H1 (cell line): ENCODE data around the gene PBX1. TPM values are rescaled to one million over a fixed set of nuclear protein-coding genes. Genes with fewer than 3 reads are reported as not detected.

Experiments used
- CTCF ChIA-PET: fragments of 300-600 bp; sonication (Branson Sonifier 250); formaldehyde crosslinking; loops from one replicate; lab custom pipeline; 2021; ENCODE audit not compliant: partially characterized antibody; lab: Charles Lee
- POLR2A ChIA-PET: fragments of 300-600 bp; sonication (Branson Sonifier 250); formaldehyde crosslinking; loops from one replicate; lab custom pipeline; 2021; ENCODE audit warnings: inconsistent platforms; ENCODE audit not compliant: partially characterized antibody; lab: Charles Lee
- DNase-seq, 2 experiments: peaks; one replicate each; pipeline versions ENCODE4 v3.0.0 to v3.0.0-alpha.2; 2010 to 2022; ENCODE audit warnings: low spot score in 2 of 2, low read depth in 1 of 2, mixed read lengths in 1 of 2
- FAIRE-seq: peaks from 2 replicates; lab custom pipeline; 2011; peaks lifted over from hg19 to GRCh38; lab: Jason Lieb, UNC
- H2AFZ ChIP-seq: 2 replicates; pipeline ENCODE4 v1.8.1; 2012; ENCODE audit warnings: low read length, inconsistent platforms
- H2AK5ac ChIP-seq: 2 replicates; pipeline ENCODE4 v1.6.1; 2013; ENCODE audit warnings: low read depth, low read length
- H2BK120ac ChIP-seq: replicated peaks from 2 replicates; pipeline ENCODE3; 2013; ENCODE audit warnings: low read depth, low read length, inconsistent platforms
- H2BK12ac ChIP-seq: 2 replicates; pipeline ENCODE4 v1.6.1; 2013; ENCODE audit warnings: low read depth, low read length
- H2BK15ac ChIP-seq: 2 replicates; pipeline ENCODE4 v1.6.1; 2013; ENCODE audit warnings: low read length
- H2BK20ac ChIP-seq: 2 replicates; pipeline ENCODE4 v1.6.1; 2013; ENCODE audit warnings: low read length
- H2BK5ac ChIP-seq: 2 replicates; pipeline ENCODE4 v1.6.1; 2013; ENCODE audit warnings: low read depth, low read length
- H3K14ac ChIP-seq: 2 replicates; pipeline ENCODE4 v1.6.1; 2013; ENCODE audit warnings: inconsistent platforms; ENCODE audit not compliant: insufficient read length
- H3K18ac ChIP-seq: 2 replicates; pipeline ENCODE4 v1.6.1; 2013; ENCODE audit warnings: low read length; ENCODE audit errors: extremely low read depth
- H3K23ac ChIP-seq: 2 replicates; pipeline ENCODE4 v1.6.1; 2013; ENCODE audit warnings: inconsistent platforms; ENCODE audit not compliant: insufficient read length
- H3K23me2 ChIP-seq: 2 replicates; pipeline ENCODE4 v1.6.1; 2013; ENCODE audit warnings: low read depth, low read length
- H3K27ac ChIP-seq: 2 replicates; pipeline ENCODE4 v1.6.1; 2011; ENCODE audit warnings: low read depth, low read length, inconsistent platforms
- H3K27me3 ChIP-seq, 4 experiments: replicated peaks in 1 of 4; 1 replicate in 1 of 4; 2 replicates in 3 of 4; pipeline versions ENCODE4 v1.6.1 to v1.8.1; 2011 to 2013; ENCODE audit warnings: low read length in 3 of 4, mild to moderate bottlenecking in 3 of 4, inconsistent platforms in 2 of 4, mixed read lengths in 2 of 4, moderate library complexity in 1 of 4; ENCODE audit not compliant: control insufficient read depth in 3 of 4, insufficient read depth in 3 of 4; ENCODE audit errors: extremely low read depth in 1 of 4
- H3K36me3 ChIP-seq, 4 experiments: 2 replicates each; pipeline versions ENCODE4 v1.6.1 to v1.8.1; 2011 to 2013; ENCODE audit warnings: mild to moderate bottlenecking in 4 of 4, low read length in 3 of 4, moderate library complexity in 2 of 4, control low read depth in 1 of 4, inconsistent platforms in 1 of 4; ENCODE audit not compliant: insufficient read depth in 4 of 4, control insufficient read depth in 2 of 4
- H3K4ac ChIP-seq: replicated peaks from 2 replicates; pipeline ENCODE3; 2013; ENCODE audit warnings: low read length, low read depth, mixed read lengths, inconsistent platforms; ENCODE audit not compliant: insufficient read length
- H3K4me1 ChIP-seq, 4 experiments: replicated peaks in 1 of 4; 1 replicate in 1 of 4; 2 replicates in 3 of 4; pipeline versions ENCODE4 v1.6.1 to v1.8.1; 2011 to 2013; ENCODE audit warnings: low read length in 3 of 4, inconsistent platforms in 2 of 4, mixed read lengths in 1 of 4; ENCODE audit not compliant: insufficient read depth in 4 of 4, control insufficient read depth in 3 of 4
- H3K4me2 ChIP-seq, 2 experiments: 2 replicates each; pipeline versions ENCODE4 v1.6.1 to v1.8.1; 2011 to 2013; ENCODE audit warnings: low read depth in 2 of 2, low read length in 2 of 2, control low read depth in 1 of 2, inconsistent platforms in 1 of 2, mild to moderate bottlenecking in 1 of 2; ENCODE audit not compliant: insufficient read depth in 1 of 2
- H3K4me3 ChIP-seq, 4 experiments: fragments of 200-600, 300-600 bp in 1 of 4; sonication (generic), shearing (Covaris generic), sonication (Bioruptor Twin) in 1 of 4; 2 replicates each; pipeline versions ENCODE4 v1.5.1 to v1.8.1; 2011 to 2016; ENCODE audit warnings: low read length in 4 of 4, low read depth in 3 of 4, control low read depth in 2 of 4, inconsistent platforms in 2 of 4, mild to moderate bottlenecking in 2 of 4, mixed read lengths in 1 of 4, moderate library complexity in 1 of 4; ENCODE audit not compliant: insufficient read depth in 2 of 4; ENCODE audit errors: extremely low read depth in 1 of 4
- H3K56ac ChIP-seq: replicated peaks from 2 replicates; pipeline ENCODE3; 2013; ENCODE audit warnings: low read depth, mild to moderate bottlenecking, mixed read lengths, low read length, inconsistent platforms; ENCODE audit not compliant: insufficient read length
- H3K79me1 ChIP-seq: 2 replicates; pipeline ENCODE4 v1.6.1; 2013; ENCODE audit warnings: low read depth, low read length, control low read depth
- H3K79me2 ChIP-seq, 2 experiments: 2 replicates each; pipeline versions ENCODE4 v1.6.1 to v1.8.1; 2012 to 2013; ENCODE audit warnings: low read length in 2 of 2, mild to moderate bottlenecking in 2 of 2, inconsistent platforms in 1 of 2; ENCODE audit not compliant: insufficient read depth in 2 of 2, control insufficient read depth in 1 of 2
- H3K9ac ChIP-seq, 4 experiments: replicated peaks in 1 of 4; 1 replicate in 1 of 4; 2 replicates in 3 of 4; pipeline versions ENCODE4 v1.6.1 to v1.8.1; 2011 to 2013; ENCODE audit warnings: low read depth in 3 of 4, low read length in 3 of 4, control low read depth in 2 of 4, mild to moderate bottlenecking in 2 of 4, moderate library complexity in 2 of 4, inconsistent platforms in 1 of 4; ENCODE audit errors: extremely low read depth in 1 of 4
- H3K9me3 ChIP-seq, 2 experiments: 2 replicates each; pipeline versions ENCODE4 v1.6.1 to v1.8.1; 2012 to 2013; ENCODE audit warnings: mild to moderate bottlenecking in 2 of 2, moderate library complexity in 2 of 2, control low read depth in 1 of 2, inconsistent platforms in 1 of 2, low read depth in 1 of 2, low read length in 1 of 2, mixed read lengths in 1 of 2; ENCODE audit not compliant: insufficient read depth in 2 of 2
- H4K20me1 ChIP-seq, 2 experiments: replicated peaks in 1 of 2; 2 replicates each; pipeline versions ENCODE3 to v1.8.1; 2011 to 2013; ENCODE audit warnings: inconsistent platforms in 2 of 2, low read length in 2 of 2, mild to moderate bottlenecking in 1 of 2; ENCODE audit not compliant: insufficient read depth in 2 of 2, control insufficient read depth in 1 of 2
- H4K5ac ChIP-seq: 2 replicates; pipeline ENCODE4 v1.6.1; 2013; ENCODE audit warnings: low read length, low read depth, mixed read lengths, inconsistent platforms; ENCODE audit not compliant: insufficient read length
- H4K8ac ChIP-seq: 2 replicates; pipeline ENCODE4 v1.8.0; 2013; ENCODE audit warnings: mild to moderate bottlenecking, moderate library complexity, low read length, inconsistent platforms; ENCODE audit not compliant: insufficient read depth; ENCODE audit errors: extremely low read depth
- H4K91ac ChIP-seq: replicated peaks from 2 replicates; pipeline ENCODE3; 2013; ENCODE audit warnings: low read length, mixed read lengths, inconsistent platforms; ENCODE audit not compliant: insufficient read length
- CEBPB ChIP-seq: IDR thresholded peaks from 2 replicates; pipeline ENCODE4 v1.6.1; 2012; ENCODE audit warnings: low read depth, low read length
- CTBP2 ChIP-seq: IDR thresholded peaks from 2 replicates; pipeline ENCODE4 v1.7.0; 2011; ENCODE audit warnings: borderline replicate concordance, mild to moderate bottlenecking, moderate library complexity, mixed read lengths, low read length; ENCODE audit not compliant: insufficient read depth, insufficient read length
- EP300 ChIP-seq, 2 experiments: IDR thresholded peaks; 1 replicate in 1 of 2; 2 replicates in 1 of 2; pipeline ENCODE4 v1.6.1; 2011 to 2012; ENCODE audit warnings: low read depth in 2 of 2, low read length in 2 of 2, mild to moderate bottlenecking in 2 of 2, borderline replicate concordance in 1 of 2, inconsistent platforms in 1 of 2, moderate library complexity in 1 of 2
- JUND ChIP-seq: IDR thresholded peaks from 2 replicates; pipeline ENCODE4 v1.6.1; 2011; ENCODE audit warnings: mild to moderate bottlenecking, improper control_type of control experiment, low read length
- NRF1 ChIP-seq: IDR thresholded peaks from 2 replicates; pipeline ENCODE4 v1.6.1; 2011; ENCODE audit warnings: mild to moderate bottlenecking, low read depth, low read length, improper control_type of control experiment
- PHF8 ChIP-seq: fragments of 200-600 bp; sonication (generic); conservative IDR thresholded peaks from 2 replicates; pipeline ENCODE4 v1.7.1; 2012; ENCODE audit warnings: low read depth, mild to moderate bottlenecking, inconsistent platforms, low read length, moderate library complexity
- POLR2A ChIP-seq, 2 experiments: IDR thresholded peaks; 1 replicate in 1 of 2; 2 replicates in 1 of 2; pipeline ENCODE4 v1.6.1; 2011; ENCODE audit warnings: low read depth in 2 of 2, low read length in 2 of 2, mild to moderate bottlenecking in 2 of 2; ENCODE audit errors: control extremely low read depth in 1 of 2
- RBBP5 ChIP-seq: IDR thresholded peaks from 2 replicates; pipeline ENCODE4 v1.7.1; 2012; ENCODE audit warnings: low read depth, mild to moderate bottlenecking, inconsistent platforms, low read length, moderate library complexity, borderline replicate concordance
- RXRA ChIP-seq: IDR thresholded peaks from 2 replicates; pipeline ENCODE4 v1.6.1; 2011; ENCODE audit warnings: low read depth, mild to moderate bottlenecking, low read length, moderate library complexity; ENCODE audit not compliant: insufficient read depth
- SAP30 ChIP-seq: fragments of 300-600 bp; sonication (generic); IDR thresholded peaks from 2 replicates; pipeline ENCODE4 v1.7.1; 2012; ENCODE audit warnings: low read length, moderate library complexity, mild to moderate bottlenecking, inconsistent platforms; ENCODE audit not compliant: insufficient read depth, insufficient replicate concordance
- SIX5 ChIP-seq: IDR thresholded peaks from 2 replicates; pipeline ENCODE4 v1.6.1; 2011; ENCODE audit warnings: mild to moderate bottlenecking, low read depth, low read length
- SP1 ChIP-seq: IDR thresholded peaks from 2 replicates; pipeline ENCODE4 v1.6.1; 2011; ENCODE audit warnings: low read depth, low read length
- USF2 ChIP-seq: IDR thresholded peaks from 2 replicates; pipeline ENCODE4 v1.6.1; 2011; ENCODE audit warnings: low read length, improper control_type of control experiment
- WGBS, 2 experiments: shearing (Covaris generic) in 1 of 2; methylation state at CpG; one replicate each; pipeline versions ENCODE4 v1.1.6 to v1.1.7; 2013 to 2015; ENCODE audit warnings: low lambda C conversion rate in 2 of 2, mixed read lengths in 2 of 2, inconsistent platforms in 1 of 2, low coverage in 1 of 2, missing lambda C conversion rate in 1 of 2; ENCODE audit not compliant: insufficient replicate concordance in 2 of 2, insufficient coverage in 1 of 2, insufficient read length in 1 of 2; ENCODE audit errors: extremely low coverage in 1 of 2, missing lambda C conversion rate in 1 of 2; 5-methylcytosine and 5-hydroxymethylcytosine counted together
- polyA plus RNA-seq, 7 experiments: library from polyadenylated mRNA; depleted of rRNA in 3 of 7; stranded (reverse) in 5 of 7; unstranded in 2 of 7; fragments of >200 nt in 5 of 7; fragments of 200-250 nt in 2 of 7; gene quantifications; 1 replicate in 5 of 7; 2 replicates in 1 of 7; 4 replicates in 1 of 7; pipeline versions ENCODE4 v1.2.1 to v1.2.3, GENCODE V29; 2011 to 2013; ENCODE audit warnings: missing spikeins in 2 of 7, mixed read lengths in 2 of 7
- total RNA-seq: library from RNA; stranded (reverse); fragmentation: NEBNext Ultra II Directional; extraction: Animal tissue kit (Norgen Biotek cat#: 25700); gene quantifications from 2 replicates; pipeline ENCODE4 v1.2.1, GENCODE V29; 2021

PBX1 gene
- total and polyA plus RNA-seq, 2 of the 8 experiments (the other 6 are each of a cell fraction or from before 2014, with no cell fraction given), result 87.4 to 124 TPM

- Histone ChIP-seq H2AK5ac (no peak overlapping the region), H4K91ac (no peak overlapping the region), H4K8ac (no peak overlapping the region), H2BK5ac (no peak overlapping the region), H2BK120ac (no peak overlapping the region), H3K4me1 (peaks cover 0 to 7% (median 3%) of the 10 kb centered on the region in 4 experiments; a peak in 3 of 7 replicates), H3K4me3 (no peak overlapping the region), H2BK20ac (no peak overlapping the region), H3K56ac (no peak overlapping the region), H2BK12ac (no peak overlapping the region), H2BK15ac (no peak overlapping the region), H3K4me2 (no peak overlapping the region), H4K5ac (no peak overlapping the region), H2AFZ (no peak overlapping the region), H3K23me2 (no peaks in the 10 kb centered on the region; the same call in 1 of the 2 replicates), H3K18ac (no peak overlapping the region), H3K79me1 (peaks cover 5% of the 10 kb centered on the region; the same call in 1 of the 2 replicates), H3K4ac (no peak overlapping the region), H3K14ac (no peak overlapping the region), H3K79me2 (0 out of 4 replicates have a peak, but pooled peaks cover 0 to 3% of the 10 kb centered on the region in 2 experiments), H3K27me3 (no peaks in the 10 kb centered on the region), H3K27ac (no peak overlapping the region), H3K9ac (no peak overlapping the region), H3K9me3 (no peaks in the 10 kb centered on the region), H3K36me3 (peaks cover 0 to 11% (median 3%) of the 10 kb centered on the region in 4 experiments; a peak in 5 of 8 replicates), H3K23ac (no peak overlapping the region), H4K20me1 (peaks cover 4 to 9% of the 10 kb centered on the region in 2 experiments)
- DNase-seq (no peak), FAIRE-seq (no peak)
- POLR2A ChIA-PET, result no interaction called here
- CTCF ChIA-PET, result no interaction called here
- 89% methylated on average over 3 of the region's 3 CpGs; no CpG with 5 or more reads in 1 of the 2 experiments for WGBS, 2 experiments
- TF ChIP-seq SAP30, result no peak
- no peak for TF ChIP-seq SP1
- TF ChIP-seq PHF8, result no peak
- TF ChIP-seq EP300 (IDR thresholded peaks at IDR 0.05; ENCODE audit: borderline replicate concordance in 1 of 2, low read depth in 2 of 2, low read length in 2 of 2), result no peak
- no peak for TF ChIP-seq RXRA
- TF ChIP-seq USF2, result no peak
- no peak for TF ChIP-seq CEBPB
- TF ChIP-seq RBBP5, result no peak
- TF ChIP-seq SIX5, result no peak
- no peak for TF ChIP-seq NRF1
- no peak for TF ChIP-seq POLR2A (IDR thresholded peaks at IDR 0.05; ENCODE audit: control extremely low read depth in 1 of 2, low read depth in 2 of 2, low read length in 2 of 2)
- no peak for TF ChIP-seq CTBP2
- TF ChIP-seq JUND, result no peak
These were observed 279.8 kb downstream of the PBX1 start for GRCh38 chr1:164838786-164839185.
